ENCODE data around the gene DOLK. TPM values are rescaled to one million over a fixed set of nuclear protein-coding genes. Genes with fewer than 3 reads are reported as not detected.
"Not testable (repeated sequence)": the region's sequence is repeated elsewhere in the genome, so short reads cannot be mapped to it uniquely, and the experiment has no call there.

The DOLK gene
- 9.6 TPM for total RNA-seq

DNA sequence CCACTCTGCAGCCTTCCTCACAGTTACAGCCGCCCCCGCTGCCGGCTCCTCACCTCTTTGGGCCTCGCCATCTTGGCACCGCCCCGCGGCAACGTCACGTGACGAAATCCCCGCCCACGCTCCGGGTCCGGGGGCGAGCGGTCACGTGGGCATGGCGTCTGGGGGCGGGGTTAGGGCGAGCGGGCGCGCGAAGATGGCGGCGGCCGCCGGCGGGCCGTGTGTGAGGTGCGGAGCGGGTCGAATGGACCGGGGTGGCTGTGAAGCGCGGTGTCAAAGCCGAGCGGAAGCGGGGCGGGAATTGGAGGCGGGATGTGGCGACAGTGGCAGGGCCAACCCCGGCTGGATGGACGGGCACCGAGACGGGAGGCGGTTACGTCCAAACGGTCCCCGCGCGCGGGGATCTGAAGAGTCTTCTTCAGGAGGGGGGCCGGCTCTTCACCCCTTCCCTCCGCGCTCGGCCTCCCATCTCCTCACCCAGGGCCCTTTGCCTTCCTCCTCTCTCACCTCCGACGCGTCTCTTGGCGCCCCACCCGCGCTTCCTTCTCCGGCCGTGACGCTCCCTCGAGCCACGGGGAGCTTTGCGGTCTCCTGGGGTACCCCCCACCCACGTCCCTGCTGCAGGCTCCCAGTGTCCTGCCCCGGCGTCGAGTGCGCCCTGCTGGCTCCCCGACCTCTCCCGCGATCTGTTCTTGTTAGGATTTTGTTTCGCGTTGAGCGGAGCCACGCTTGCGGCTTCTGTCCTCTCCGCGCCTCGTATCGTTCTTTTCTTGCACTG is at the start of gene DOLK, which contains the start of gene NUP188:
DOLK (minus strand) TSS at position 77 of the 775 bp plus-strand sequence. CDS start 300 bp downstream, outside the sequence.
NUP188 (plus strand) TSS at position 173 of the 775 bp plus-strand sequence; CDS start at position 194, 21 bp downstream.
- peak; percentile 96 for ATAC-seq
- intact Hi-C loops (cut with DNase I) = no loop called here
- peak; percentile 99 for DNase-seq (ENCODE audit: low spot score)

DNA sequence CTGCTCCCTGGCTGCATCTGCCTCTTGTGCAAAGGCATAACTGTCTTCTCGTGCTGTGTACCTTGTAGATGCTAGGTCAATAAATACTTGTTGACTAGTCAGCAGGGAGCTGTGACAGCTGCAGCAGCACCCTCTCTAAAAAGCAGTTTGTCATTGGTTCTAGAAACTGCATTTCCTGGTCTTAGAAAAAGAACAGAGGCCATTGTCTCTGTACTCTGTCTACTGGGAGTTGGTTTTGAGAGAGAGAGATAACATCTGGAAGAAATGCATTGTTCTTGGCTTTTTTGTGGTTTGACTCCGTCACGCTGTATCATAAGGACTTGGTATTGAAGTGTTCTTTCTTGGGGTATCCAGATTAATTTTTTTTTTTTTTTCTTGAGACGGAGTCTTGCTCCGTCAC is 48.4 kb upstream of the DOLK start:
- intact Hi-C loops (cut with DNase I) = no loop called here
- ATAC-seq = peak; percentile 60

DNA sequence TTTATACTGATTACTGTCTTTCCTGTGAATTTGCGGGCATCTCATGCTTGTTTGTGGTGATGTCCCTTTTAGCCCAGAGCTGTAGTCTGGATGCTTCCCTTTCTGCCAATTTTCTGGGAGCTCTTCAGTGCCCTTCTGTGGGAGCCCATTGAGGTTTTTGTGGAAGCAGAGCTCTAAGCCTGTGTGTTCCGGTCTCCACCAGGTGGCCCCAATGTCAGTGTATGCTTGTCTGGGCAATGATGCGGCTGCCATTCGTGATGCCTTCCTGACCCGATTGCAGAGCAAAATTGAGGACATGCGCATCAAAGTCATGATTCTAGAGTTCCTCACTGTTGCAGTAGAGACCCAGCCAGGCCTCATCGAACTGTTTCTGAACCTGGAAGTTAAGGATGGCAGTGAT is 45.6 kb upstream of the DOLK start:
- DNase-seq (ENCODE audit: low spot score) (no peak), ATAC-seq (no peak)
- intact Hi-C loops (cut with DNase I) = no loop called here

More for the DNA sequence above, 48.4 kb upstream of the DOLK start:
- DNase-seq (ENCODE audit: low spot score) = no peak

DNA sequence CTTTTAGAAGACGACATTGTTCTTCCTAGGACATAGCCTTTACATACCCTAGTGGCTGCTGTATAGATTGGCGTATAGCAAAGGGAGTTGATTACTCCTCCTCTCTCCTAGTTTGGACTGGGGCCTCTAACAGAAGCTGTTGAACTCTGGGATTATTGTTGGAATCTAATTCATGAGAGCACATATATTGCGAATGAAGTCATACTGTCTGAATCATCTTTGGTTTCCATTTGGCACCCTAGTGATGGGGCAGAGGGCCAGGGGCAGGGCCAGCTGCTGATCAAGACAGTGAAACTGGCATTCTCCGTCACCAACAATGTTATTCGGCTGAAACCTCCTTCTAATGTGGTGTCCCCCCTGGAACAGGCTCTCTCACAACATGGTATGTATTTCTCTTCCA is 40.4 kb upstream of the DOLK start:
- DNase-seq (ENCODE audit: low spot score) (no peak), ATAC-seq (peak; percentile 39)
- intact Hi-C loops (cut with DNase I) = no loop called here

DNA sequence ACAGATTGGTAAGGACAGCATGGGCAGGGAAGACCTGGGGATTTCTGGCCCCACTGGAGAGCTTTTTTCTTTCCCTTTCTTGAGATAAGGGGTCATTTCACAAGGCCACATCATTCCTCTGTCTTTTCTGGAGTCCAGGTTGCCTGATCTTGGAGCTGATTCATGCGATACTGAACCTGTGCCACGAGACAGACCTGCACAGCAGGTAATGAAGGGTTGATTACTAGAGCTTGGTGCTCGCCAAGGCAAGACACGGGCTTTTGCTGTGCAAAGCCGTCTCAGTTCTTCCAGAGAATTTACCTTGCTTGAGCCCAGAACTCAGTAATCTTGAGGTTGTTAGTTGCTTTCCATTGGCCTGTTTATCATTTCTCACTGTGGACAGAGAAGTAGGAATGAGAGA is 39.3 kb upstream of the DOLK start:
- ATAC-seq = no peak
- no peak for DNase-seq (ENCODE audit: low spot score)
- intact Hi-C loops (cut with DNase I) = no loop called here

DNA sequence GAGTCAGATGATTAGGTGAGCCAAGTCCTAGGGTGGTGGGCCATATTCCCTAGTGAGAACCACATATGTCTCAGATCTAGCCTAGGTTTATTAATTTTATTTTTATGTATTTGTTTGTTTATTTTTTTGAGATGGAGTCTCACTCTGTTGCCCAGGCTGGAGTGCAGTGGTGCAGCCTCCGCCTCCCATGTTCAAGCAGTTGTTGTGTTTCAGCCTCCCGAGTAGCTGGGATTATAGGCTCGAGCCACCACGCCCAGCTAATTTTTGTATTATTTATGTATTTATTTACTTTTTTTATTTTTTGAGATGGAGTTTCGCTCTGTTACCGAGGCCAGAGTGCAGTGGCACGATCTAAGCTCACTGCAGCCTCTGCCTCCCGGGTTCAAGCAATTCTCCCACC is 36.1 kb upstream of the DOLK start:
- intact Hi-C loops (cut with DNase I) = no loop called here
- ATAC-seq (no peak), DNase-seq (ENCODE audit: low spot score) (no peak)

DNA sequence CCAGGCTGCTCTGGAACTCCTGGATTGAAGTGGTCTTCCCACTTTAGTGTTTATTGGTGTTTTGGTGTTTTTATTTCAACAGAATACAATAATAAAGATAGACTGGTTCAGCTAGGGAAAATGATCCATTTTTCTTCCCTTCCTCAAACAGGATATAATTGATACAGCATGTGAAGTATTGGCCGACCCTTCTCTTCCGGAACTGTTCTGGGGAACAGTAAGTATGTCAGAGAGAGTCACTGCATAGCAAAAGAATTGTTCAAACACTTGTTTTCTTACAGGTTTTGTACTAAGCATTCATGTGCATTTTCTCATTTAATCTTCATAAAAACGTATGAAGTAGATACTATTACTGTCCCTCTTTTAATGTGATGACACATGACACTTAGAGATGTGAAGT is 31.7 kb upstream of the DOLK start:
- ATAC-seq (no peak), DNase-seq (ENCODE audit: low spot score) (no peak)
- intact Hi-C loops (cut with DNase I) = no loop called here

DNA sequence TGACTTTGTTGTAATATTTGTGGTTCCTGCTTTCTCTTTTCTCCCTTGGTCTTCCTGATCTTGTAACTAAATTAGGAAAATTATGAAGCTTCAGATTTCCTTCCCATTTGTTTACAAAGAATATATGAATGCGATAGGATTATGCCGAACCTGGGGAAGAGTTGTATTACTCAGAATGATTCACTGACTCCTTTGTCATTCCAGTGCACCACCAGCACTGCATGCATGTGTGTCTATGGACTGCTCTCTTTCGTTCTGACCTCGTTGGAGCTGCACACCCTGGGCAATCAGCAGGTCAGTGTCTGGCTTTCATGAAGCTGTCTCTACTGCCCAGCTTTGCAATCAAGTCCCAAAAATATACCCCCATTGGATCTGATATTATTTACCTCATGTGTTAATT is 25.6 kb upstream of the DOLK start:
- no peak for DNase-seq (ENCODE audit: low spot score)
- intact Hi-C loops (cut with DNase I) = no loop called here
- no peak for ATAC-seq

DNA sequence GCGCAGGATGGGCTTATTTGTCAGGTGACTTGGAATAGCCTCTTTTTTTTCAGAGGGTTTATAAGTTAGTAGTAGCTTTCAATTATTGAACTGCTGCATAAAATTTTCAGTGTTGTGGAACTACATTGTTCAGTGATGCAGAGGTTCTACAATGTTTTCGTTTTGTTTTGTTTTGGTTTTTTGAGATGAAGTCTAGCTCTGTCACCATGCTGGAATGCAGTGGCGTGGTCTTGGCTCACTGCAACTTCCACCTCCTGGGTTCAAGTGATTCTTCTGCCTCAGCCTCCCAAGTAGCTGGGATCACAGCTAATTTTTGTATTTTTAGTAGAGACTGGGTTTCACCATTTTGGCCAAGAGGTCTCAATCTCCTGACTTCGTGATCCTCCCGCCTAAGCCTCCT is 22.1 kb upstream of the DOLK start:
- DNase-seq (ENCODE audit: low spot score) (no peak), ATAC-seq (no peak)
- intact Hi-C loops (cut with DNase I) = no loop called here

DNA sequence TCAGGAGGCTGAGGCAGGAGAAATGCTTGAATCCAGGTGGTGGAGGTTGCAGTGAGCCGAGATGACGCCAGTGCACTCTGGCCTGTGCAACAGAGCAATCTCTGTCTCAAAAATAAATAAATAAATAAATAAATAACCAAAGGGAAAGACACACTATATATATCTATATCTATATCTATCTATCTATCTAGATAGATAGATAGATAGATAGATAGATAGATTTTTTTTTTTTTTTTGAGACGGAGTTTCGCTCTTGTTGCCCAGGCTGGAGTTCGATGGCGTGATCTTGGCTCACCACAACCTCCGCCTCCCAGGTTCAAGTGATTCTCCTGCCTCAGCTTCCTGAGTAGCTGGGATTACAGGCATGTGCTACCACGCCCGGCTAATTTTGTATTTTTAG is 14.0 kb upstream of the DOLK start:
- DNase-seq (ENCODE audit: low spot score); ATAC-seq; intact Hi-C loops (cut with DNase I): not testable (repeated sequence)

DNA sequence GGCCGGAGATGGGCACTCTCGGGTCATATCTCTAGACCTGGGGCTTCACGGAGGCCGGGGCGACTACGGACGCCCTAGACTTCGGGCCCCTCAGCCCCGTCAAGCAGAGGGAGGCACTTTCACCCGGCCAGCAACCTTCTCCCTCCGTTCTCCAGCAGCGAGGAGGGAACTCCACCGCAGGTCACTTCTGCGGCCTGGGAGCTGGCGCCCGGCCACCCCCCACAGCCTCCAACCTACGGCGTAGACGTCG is 201 bp downstream of the DOLK start:
- DNase-seq (ENCODE audit: low spot score) (no peak), ATAC-seq (peak; percentile 48)

DNA sequence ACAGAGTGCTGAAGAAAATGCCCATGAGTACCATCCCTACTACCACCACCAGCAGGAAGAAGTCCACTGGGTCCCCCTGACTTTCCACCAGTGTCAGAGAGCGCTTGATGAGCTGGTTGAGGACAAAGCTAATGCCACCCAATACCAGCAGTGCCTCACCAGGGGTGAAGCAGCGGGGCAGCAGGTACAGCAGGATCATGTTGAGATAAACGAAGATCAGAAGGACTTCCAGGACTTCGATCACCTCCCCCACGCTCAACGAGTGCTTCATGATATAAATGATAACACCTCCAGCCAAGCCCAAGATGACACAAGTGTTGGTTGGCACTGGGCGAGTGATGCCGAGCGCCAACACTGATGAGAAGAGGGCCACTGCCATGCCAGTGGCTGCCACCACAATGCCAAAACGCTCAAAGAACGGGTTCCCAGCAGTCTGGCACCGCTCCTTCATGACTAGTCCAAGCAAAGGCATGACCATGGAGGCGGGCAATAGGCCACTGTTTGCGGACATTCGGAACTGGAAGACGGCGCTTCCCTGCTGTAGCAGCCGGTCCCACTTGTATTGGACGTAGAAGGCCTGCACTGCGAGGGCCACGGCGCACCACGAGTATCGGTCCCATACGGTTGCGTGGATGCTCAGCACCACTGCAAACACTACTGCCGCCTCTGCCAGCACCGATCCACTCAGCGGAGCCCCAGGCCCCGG is 679 bp downstream of the DOLK start:
- ATAC-seq (peak; percentile 43), DNase-seq (ENCODE audit: low spot score) (no peak)
- intact Hi-C loops (cut with DNase I) = no loop called here

More for the DNA sequence above, 201 bp downstream of the DOLK start:
- intact Hi-C loops (cut with DNase I) = no loop called here

DNA sequence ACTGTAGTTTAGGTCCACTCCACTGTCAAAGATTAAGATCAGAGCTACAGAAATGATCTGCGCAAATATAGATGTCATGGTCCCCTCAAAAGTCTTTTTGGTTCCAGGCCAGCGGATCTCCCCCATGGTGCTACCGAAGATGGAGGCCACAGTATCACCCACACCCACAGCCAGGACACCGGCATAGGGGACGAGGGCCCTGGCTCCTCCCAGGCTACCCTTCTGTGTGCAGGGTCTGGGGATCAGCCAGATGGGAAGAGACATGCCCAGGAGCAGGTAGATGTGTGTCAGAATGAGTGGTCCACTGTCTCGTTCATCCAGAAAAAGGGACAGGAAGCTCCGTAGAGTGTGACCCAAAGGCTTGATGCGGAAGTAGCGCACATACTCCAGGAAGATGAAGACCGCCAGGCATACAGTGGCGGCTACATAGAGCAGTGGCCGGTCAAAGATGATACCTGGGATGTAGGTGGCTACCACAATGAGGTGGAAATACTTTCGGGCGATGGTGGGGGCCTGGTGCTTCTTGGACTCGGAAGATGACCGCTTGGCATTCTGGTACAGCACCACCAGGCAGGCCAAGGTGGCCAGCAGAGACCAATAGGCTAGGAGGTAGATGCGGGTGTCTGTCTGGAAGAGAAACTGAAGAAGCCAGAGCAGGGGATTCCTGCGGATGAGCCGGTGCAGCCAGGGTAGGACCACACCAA is 1.5 kb downstream of the DOLK start:
- intact Hi-C loops (cut with DNase I) = no loop called here
- ATAC-seq = no peak
- peak; percentile 52 for DNase-seq (ENCODE audit: low spot score)

DNA sequence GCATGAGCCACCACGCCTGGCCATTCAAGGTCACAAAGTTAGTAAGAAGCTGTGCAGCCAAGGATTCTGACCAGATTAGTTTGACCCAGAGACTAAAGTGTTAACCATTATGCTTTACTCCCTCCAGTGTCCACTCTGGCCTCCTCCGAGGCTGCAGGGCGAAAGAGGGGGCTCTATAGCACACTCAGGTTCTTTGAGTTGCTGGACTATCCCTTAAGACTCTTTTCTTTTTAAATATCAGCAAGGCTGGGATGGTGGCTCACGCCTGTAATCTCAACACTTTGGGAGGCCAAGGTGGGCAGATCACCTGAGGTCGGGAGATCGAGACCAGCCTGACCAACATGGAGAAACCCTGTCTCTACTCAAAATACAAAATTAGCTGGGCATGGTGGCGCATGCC is 2.4 kb downstream of the DOLK start:
- not testable (repeated sequence) for ATAC-seq

DNA sequence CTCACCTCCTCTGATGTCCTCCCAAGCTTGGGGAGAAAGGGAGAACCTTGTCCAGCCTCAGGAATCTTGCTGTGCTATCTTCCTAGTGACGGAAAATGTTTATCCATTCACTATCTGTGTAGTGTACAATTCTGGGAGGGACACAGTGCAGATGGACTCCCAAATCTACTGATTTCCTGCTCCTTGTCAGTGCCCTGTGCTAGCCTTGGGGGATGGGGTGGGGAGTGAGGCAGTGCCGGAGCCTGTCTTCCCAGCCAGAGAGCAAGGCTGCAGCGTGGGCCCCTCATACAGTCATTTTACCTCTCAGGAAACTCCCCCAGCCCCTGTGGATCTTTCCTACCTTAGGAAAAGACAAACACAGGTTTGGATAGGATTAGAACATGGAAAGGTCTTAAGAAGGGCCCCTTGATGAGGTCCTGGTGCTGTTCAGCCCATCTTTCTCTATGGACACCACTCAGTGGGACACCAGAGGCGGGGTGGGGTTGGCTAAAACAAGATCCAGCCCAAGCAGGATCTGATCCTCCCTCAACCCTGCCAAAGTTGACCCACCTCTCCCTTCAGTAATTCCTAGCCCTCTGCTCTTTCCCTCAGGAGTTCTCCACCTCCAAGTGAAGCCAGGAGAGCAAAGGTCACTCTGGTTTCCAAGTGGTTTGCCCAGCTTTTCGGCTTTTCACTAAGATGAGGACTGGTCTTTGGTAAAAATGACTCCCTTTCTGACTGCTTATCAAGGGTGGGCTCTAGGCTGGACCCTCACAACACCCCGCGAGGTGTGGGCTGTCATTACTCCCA is 3.4 kb downstream of the DOLK start:
- ATAC-seq (no peak), DNase-seq (ENCODE audit: low spot score) (peak; percentile 31)
- intact Hi-C loops (cut with DNase I) = no loop called here

More for the DNA sequence above, 2.4 kb downstream of the DOLK start:
- DNase-seq (ENCODE audit: low spot score); intact Hi-C loops (cut with DNase I): not testable (repeated sequence)

DNA sequence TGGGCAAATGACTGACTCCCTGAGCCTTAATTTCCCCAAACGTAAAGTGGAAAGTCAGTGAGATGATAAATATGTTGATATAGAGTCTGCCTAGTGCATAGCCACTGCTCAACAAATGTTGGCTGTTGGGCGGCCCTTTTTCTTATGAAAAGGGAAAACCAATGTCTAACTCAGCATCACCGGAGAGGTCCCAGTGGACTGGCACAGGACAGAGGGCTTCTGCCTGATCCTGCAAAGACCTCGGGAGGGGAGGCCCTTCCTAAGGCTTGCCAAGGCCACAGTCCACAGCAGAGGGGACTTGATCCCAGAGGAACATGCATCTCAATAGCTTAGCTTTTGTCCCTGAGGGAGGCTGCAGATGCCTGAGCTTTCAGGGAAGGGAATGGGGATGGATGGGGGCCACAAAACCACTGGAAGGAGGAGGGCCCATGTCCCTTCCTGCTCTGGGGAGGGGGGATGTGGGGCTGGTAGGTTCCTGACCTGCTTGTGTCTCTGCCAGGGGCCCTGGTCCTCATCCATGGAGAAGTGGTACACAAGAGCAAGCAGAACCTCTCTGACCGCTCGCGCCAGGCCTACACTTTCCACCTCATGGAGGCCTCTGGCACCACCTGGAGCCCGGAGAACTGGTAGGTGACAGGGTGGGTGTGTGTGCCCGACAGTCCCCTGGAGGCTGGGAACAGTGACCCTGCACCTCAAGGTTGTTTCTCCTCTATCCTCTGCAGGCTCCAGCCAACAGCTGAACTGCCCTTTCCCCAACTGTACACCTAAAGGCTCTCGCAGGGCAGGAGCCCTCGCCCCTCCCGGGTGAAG is 6.3 kb downstream of the DOLK start:
- DNase-seq (ENCODE audit: low spot score) = no peak
- ATAC-seq = no peak
- intact Hi-C loops (cut with DNase I) = no loop called here

DNA sequence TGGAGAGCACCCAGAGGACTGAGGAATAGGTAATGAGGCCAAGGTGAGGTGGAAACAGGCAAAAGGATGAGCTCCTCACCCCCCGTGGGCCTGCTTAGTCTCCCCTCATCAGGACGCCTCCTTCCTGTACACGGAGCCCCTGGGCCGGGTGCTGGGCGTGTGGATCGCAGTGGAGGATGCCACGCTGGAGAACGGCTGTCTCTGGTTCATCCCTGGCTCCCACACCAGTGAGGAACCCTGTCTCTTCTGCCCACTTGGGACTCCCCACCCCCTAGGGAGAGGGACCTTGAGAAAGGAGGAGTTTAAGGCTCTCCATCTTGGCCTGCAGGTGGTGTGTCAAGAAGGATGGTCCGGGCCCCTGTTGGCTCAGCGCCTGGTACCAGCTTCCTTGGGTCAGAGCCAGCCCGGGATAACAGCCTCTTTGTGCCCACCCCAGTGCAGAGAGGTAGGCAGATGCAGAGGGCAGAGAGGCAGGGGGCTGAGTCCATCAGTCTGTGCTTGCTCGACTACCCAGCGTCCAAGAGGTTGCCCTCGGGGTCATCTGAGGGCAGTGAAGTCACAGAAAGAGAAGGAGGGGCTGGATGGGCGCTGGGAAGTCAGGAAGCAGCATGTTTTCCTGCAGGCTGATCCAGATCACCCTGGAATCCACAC is 7.0 kb downstream of the DOLK start:
- DNase-seq (ENCODE audit: low spot score) = no peak
- ATAC-seq = no peak
- intact Hi-C loops (cut with DNase I) = no loop called here

Measured in sciatic nerve (tissue), 2 donors.